Measurements from ENCODE around the gene PPP1R7.

DNA sequence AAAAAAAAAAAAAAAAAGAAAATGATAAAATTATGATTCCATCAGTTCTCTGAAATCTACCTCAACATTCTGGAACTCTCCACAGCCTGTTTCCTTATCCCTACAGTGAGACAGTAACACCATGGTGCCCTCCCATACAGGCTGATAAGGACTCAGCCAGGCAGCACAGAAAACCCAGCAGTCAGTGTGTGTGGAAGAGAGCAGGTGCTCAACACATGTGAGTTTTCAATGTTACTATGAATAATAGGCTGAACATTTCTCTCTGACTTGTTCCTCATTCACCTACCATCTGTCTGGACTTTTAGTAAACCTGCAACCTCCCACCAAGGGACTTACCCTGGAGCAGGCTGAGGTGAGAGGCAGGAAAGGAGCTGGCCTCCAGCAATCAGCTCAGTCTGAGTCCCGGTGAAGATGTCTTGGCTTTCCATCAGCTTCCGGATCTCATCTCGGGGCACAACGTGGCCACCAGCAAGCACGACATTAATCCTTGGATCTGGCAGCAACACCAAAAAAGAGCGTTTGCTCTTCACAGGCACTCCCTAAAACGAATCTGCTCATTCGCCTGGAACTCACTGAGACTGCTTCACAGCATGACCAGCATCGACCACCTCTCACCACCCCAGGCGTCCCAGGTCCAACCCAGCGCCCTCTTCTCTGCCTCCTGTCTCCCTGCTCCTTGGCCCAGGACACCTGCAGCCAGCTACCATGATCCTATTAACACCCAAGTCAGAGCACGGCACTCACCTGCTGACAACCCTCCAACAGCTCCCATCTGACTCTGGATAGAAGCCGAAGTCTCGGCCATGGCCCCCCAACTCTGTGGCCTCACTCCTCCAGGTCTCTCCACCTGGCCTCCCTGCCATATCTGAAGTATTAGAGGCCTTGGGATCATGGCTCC lies 17.5 kb upstream of the PPP1R7 start:
- TF ChIP-seq JUND (IDR thresholded peaks at IDR 0.05; ENCODE audit: borderline replicate concordance, low read depth, low read length) (no peak), JUND (tag; IDR thresholded peaks at IDR 0.05; ENCODE audit: borderline replicate concordance, low read depth, low read length) (no peak), KAT8 (IDR thresholded peaks at IDR 0.05; ENCODE audit: low read depth) (no peak), CBFB (CRISPR knock-in tag; IDR thresholded peaks at IDR 0.05) (no peak), HCFC1 (IDR thresholded peaks at IDR 0.05; ENCODE audit: low read depth, low read length) (no peak)

All from K562 (cell line).